Measurements from ENCODE around the gene IYD. TPM values are rescaled to one million over a fixed set of nuclear protein-coding genes. Genes with fewer than 3 reads are reported as not detected.
"Not testable (repeated sequence)": the region's sequence is repeated elsewhere in the genome, so short reads cannot be mapped to it uniquely, and the experiment has no call there.

IYD gene
- polyA plus RNA-seq, 12 donors: 0.03 to 0.11 (median 0.07) TPM; not detected in 6

DNA sequence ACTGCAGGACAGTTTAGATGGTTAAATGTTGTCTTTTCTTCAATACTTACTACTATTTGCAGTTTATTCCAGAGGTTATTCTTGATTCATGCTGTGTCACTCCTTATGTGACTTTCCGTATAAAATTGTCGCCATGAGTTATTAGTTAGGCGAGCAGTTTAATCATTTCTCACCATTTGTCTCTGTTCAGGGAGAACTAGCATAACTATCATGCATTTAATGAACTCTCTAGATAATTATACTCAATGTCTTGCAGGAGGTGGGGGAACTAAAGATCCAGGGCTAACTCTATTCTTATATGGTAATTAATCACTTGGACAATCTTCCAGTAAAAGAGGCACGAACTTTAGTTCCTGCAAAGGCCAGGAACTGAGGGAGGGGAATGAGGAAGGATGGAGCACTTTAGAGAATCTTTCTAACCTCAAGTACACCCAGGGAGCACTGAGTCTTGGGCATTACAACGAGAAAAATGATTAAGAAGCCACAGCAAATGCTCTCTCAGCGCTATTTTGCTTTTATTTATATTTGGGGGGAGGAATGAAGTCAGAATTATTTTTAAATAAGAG, 58.3 kb downstream of the IYD start:
- no peak for DNase-seq

DNA sequence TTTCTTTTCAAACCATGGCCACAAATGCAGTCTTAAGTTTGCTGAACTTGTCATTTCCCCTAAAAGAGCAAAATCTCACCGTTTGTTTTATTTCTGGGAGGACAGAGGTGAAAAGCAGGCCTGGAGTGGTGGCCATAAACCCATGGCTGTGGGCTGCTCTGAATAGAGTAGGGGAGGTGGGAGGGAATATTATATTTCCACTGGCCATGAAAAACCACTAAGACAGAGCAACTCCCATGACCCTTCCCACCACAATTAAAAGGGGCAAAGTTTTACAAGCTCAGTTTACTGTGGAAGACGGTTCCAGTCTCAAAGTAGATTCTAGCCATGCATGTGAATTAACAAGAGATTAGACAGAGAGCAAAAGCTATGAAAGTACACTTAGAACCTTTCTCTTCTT, 59.0 kb downstream of the IYD start:
- no peak for DNase-seq

DNA sequence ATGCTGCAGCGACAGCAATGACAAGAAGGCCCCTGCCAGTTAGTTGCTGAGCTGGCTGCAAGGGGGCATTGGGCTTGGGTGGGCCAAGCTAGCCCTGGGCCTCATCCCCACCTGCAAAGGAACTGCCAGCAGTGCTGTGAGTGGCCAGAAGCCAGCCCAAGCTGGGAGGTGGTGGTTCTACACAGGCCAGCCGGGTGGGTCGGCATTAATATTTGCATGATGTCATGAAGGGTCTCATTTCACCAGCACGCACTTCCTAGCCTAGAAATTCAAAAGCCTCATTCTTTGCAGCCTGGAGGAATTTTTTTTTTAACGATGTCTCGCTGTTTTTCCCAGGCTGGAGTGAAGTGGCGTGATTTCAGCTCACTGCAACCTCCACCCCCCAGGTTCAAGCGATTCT, 62.0 kb downstream of the IYD start:
- no peak for DNase-seq

DNA sequence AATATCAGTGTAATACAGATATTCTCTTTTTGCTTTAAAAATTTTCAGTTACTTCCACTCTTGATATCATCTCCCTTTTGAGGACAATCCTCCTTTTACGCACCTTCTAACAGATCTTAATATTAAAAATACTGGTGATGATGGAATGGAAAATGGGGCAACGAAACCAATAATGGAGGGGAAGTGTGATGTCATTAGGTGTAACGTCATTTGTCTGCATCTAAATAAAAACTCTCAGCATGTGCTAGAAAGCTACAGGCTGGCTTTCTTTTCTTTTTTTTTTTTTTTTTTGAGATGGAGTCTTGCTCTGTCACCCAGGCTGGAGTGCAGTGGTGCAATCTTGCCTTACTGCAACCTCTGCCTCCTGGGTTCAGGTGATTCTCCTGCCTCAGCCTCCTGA, 66.5 kb downstream of the IYD start:
- no peak for DNase-seq

DNA sequence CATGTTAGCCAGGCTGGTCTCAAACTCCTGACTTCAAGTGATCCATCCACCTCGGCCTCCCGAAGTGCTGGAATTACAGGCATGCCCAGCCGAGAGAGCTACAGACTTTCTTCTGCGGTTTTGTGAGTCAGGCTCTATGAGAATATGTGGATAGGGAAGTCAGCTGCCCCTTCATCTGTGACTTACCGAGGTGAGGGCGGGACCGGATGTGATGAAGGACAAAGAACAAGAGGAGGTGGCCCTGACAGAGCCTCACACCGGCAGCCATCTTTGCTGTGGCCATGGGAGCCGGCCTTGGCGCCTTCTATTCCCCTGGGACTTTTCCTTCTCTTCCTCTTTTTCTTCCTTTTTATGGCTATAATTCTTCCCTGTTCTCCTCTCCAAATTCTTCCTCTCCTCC, 67.0 kb downstream of the IYD start:
- DNase-seq: no peak

DNA sequence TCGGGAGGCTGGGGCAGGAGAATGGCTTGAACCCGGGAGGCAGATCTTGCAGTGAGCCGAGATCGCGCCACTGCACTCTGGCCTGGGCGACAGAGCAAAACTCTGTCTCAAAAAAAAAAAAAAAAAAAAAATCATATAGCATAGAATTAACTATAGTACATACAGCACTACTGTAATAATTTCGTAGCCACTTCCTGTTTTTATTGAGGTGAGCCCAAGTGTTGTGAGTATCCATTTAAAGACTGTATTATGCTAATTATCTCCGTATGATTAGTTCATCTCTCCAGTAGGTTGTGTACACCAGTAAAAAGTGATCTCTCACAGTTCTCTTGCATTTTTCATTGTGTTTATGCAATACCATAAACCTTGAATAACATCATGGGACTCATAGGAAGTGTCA, 70.6 kb downstream of the IYD start:
- DNase-seq: no peak

DNA sequence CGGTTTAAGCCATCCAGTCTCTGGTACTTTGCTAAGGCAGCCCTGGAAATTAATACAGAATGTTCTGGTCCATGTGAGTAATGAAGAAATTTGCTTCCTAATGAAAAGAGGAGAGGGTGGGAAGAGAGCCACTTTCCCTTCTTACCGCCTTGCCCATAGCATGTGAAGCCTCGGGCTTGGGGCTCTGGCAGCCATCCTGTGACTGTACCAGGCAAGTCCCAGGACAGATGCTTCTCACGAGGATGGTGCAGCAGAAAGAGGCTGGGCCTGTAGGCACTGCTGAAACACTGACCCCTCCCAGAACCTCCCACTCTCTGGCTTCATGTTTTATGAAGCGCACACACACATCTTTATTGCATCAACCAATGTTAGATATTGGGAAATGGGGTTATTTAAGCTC, 74.8 kb downstream of the IYD start:
- no peak for DNase-seq

DNA sequence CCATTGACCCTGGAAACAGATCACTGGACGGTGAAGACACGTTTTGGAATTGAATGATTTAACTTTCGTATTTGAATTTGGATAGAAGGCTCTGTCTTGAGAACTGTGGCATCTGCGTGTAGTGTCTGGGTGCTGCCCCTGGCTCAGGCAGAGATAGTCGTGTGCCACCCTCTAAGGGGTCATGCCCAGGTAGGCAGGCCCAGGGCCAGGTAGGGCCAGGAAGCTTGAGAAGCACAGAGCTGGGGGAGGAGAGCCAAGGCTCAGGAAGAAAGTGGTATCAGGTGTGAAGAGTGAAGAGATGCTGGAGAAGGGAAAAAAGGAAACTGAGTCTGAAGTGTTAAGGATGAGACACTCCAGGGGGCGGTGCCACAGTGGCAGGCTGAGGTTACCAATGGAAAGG, 75.5 kb downstream of the IYD start:
- DNase-seq: no peak

DNA sequence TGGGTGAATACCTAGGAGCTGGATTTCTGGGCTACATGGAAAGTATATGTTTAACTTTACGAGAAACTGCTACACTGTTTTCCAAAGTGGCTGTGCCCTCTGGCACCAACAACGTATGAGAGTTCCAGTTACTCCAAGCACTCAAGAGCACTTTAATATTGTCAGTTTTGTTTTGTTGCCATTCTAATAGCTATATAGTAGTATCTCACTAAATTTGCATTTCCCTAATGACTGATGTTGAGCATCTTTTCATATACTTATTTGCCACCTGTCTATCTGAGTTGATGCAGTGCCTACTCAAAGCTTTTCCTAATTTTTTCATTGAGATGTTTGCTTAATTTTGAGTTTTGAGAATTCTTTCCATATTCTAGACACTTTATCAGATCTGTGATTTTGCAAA, 76.7 kb downstream of the IYD start:
- DNase-seq: no peak

DNA sequence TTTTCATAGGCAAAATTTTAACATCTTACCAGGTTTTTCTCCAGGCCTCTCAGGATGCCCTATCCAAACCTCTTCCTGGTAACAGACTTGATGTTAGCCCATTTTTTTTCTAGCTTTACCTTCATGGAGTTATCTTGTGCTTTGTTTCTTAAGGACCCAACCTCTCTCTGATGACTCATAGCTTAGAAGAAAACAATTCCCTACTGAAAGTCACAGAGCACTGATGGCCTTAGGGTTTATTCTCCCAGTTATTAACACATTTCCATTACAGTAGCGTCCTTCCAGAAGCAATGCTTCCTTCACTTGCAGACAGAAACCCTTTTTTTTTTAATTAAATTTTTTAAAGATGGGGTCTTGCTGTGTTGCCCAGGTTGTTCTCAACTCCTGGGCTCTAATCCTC, 79.4 kb downstream of the IYD start:
- DNase-seq: no peak

DNA sequence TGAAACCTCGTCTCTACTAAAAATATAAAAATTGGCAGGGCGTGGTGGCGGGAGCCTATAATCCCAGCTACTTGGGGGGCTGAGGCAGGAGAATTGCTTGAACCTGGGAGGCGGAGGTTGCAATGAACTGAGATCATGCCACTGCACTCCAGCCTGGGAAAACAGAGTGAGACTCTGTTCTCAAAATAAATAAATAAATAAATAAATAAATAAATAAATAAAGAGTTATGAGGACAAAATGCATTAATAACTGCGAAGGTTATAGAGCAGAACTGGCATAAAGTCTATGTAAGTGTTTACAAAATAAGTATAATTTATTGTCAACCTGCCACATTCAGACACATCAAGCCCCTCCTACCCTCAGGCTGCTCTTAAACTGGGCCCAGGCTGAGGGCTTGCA, 80.2 kb downstream of the IYD start:
- not testable (repeated sequence) for DNase-seq

DNA sequence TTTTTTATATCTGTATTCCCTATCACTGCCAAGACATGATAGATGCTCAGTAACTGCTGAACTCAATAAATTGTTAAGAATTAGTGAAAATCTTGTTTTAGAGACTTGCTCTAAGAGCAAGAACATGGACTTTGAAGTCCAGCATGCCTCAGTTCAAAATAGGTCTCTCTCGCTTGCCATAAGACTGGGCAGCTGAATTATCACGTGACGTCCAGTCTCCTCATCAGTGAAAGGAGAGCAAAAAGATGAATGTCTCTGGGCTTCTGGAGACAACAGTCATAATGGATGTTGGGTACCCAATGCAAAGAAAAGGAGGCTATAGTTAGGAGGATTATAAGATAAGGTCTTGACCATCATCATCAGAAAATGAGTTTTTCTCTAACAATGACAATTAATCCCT, 82.1 kb downstream of the IYD start:
- DNase-seq: no peak

DNA sequence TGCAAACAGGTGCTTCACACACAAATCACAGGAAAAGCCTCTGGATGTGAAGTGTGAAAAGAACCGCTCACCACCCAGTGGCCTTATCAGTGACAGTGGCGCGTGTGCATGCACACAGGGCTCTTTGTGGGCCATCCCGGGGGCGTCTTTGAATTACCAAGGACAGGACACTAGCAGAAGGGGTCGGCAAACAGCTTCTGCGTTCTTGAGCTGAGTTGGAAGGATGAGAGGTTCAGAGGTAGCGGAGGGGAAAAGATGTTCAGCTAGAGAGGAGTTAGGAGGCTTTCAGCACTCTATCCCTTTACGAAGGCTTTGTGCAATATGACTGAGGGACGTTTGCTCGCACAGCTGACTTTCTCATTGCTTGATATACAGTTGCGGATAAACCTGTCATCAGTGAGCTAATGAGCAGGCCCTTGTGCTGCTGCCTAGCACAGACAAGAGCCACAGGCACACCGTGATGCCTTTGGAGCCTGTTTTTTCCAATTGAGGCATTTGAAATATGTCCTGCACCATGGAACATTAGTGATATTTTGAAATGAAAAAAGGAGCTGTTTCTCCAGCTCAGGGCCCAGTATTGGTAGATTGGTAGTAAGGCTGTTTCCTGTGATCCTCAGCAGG, 83.1 kb downstream of the IYD start:
- peak; percentile 35 for DNase-seq

DNA sequence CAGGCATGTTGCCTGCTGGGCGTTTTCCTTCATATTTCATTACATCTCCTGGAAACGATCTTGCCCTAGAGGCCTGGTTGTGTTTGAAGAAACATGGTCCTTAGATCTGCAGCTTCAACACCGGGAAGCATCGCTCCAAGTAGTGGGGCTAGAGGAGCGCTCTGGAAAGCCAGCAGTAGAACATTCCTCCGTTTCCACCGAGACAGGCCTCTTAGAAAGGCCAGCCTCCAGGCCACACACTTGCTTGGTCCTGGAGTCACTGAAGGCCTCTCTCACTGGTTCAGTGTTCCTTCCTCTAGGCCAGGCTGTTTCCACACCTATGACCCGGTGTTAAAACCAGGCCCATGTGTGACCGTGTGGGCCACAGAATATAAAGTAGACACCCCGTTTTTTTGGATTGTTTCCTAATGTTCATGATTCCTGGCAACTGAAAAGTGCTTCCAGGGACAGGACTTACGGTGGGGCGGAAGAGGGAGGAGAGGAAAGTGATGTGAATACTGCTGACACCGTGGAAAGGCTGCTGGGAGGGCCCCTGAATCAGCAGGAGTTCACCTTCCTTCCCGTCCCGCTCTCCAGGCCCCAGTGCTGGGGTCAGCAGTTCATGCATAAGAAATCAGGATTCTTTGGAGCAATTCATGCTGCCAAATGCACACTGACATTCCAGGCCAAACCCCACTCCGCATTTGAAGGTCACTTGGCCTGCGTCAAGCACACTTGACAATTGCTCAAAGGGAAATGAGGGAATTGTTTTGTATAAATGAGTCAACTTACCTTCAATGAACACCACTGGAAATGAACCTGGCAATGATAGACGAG, 83.8 kb downstream of the IYD start:
- peak; percentile 63 for DNase-seq

DNA sequence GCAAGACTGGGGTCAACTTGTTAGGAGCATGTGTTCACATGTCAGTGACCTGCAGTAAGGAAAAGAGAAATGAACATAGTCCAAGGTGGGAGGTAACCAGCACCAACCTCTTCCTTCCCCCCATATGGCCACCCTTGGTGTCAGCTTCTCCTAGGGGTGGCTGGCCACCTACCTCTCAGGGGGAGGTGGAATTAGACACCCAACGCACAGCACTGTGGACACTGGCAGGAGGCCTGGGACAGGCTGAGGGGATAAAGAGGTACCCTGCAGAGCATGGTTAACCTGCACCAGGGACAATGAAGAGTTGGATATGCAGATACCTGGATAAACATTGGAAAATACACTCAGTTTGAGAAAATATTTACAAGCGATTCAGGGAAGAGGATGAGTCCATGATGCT, 84.5 kb downstream of the IYD start:
- no peak for DNase-seq

Other genes starting within 250 kb of the IYD start
- 100 to 1,000 TPM in 1 of 12 donors, 10 to 100 TPM in 11; 15.2 to 477 (median 41.9) TPM for gene PPP1R14C, start 226.0 kb upstream of the IYD start, polyA plus RNA-seq (ENCODE audit: insufficient read length in 12 of 12)
- gene PLEKHG1, start 230.9 kb downstream of the IYD start, polyA plus RNA-seq (ENCODE audit: insufficient read length in 12 of 12): 10 to 100 TPM in 11 of 12 donors, not detected in 1; 11.5 to 31.0 (median 14.6) TPM